Osteocyte (in vitro differentiated cells): Measurements from ENCODE around the gene RPL3. TPM values are rescaled to one million over a fixed set of nuclear protein-coding genes. Genes with fewer than 3 reads are reported as not detected.

Experiments used
- DNase-seq: peaks from one replicate; pipeline ENCODE4 v3.0.0; 2021; ENCODE audit warnings: mixed read lengths; ENCODE audit not compliant: unreplicated experiment; ENCODE audit errors: extremely low spot score
- H3K27ac Mint-ChIP-seq: one replicate; pipeline ENCODE4 v1.8.0; 2021; ENCODE audit warnings: mild to moderate bottlenecking, mixed read lengths; ENCODE audit not compliant: unreplicated experiment
- H3K27me3 Mint-ChIP-seq: one replicate; pipeline ENCODE4 v1.8.0; 2021; ENCODE audit warnings: mixed read lengths; ENCODE audit not compliant: unreplicated experiment
- H3K36me3 Mint-ChIP-seq: one replicate; pipeline ENCODE4 v1.8.0; 2021; ENCODE audit warnings: mixed read lengths; ENCODE audit not compliant: unreplicated experiment
- H3K4me1 Mint-ChIP-seq: one replicate; pipeline ENCODE4 v1.8.0; 2021; ENCODE audit warnings: mixed read lengths; ENCODE audit not compliant: unreplicated experiment
- H3K4me3 Mint-ChIP-seq: one replicate; pipeline ENCODE4 v1.8.0; 2021; ENCODE audit warnings: mild to moderate bottlenecking, moderate library complexity, mixed read lengths; ENCODE audit not compliant: unreplicated experiment
- H3K9me3 Mint-ChIP-seq: one replicate; pipeline ENCODE4 v1.8.0; 2021; ENCODE audit warnings: mixed read lengths; ENCODE audit not compliant: unreplicated experiment
- total RNA-seq: library from RNA; stranded (reverse); gene quantifications from 2 replicates; pipeline ENCODE4 v1.2.1, GENCODE V29; 2021
- TF ChIP-seq, protein P1 (sequence below): fragments of 200-600 bp; sonication (generic); IDR thresholded peaks from 2 replicates; pipeline ENCODE4 v1.5.0; 2021; ENCODE audit warnings: antibody characterized with exemption, mild to moderate bottlenecking, moderate library complexity

The RPL3 gene
- total RNA-seq, 1 donor from 2014 or later, result 1,792 TPM

DNA sequence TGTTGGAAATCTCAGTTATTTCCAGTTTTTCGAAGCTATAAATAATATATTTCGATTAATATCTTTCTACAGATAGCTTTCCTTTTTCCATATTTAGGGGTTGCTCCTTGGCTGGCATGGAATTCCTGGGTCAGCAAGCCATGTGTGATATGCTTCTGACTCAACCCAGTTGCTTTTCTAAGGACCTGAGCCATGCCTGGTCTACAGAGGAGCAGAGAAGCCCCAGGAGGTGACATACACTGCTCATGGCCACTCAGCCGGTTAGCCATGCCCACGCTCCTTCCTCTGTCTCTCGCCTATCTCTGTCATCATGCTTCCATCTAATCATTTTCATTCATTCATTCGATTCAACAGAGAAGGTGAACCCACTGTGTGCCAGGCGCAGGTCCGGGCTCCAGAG lies 51.4 kb downstream of the RPL3 start:
- Mint-ChIP-seq H3K4me1 (no peaks in the 10 kb centered on the region), H3K27me3 (no peaks in the 10 kb centered on the region), H3K4me3 (no peak overlapping the region), H3K9me3 (no peaks in the 10 kb centered on the region), H3K36me3 (peaks cover 2% of the 10 kb centered on the region), H3K27ac (no peak overlapping the region)
- DNase-seq, result no peak
- TF ChIP-seq, protein P1, sequence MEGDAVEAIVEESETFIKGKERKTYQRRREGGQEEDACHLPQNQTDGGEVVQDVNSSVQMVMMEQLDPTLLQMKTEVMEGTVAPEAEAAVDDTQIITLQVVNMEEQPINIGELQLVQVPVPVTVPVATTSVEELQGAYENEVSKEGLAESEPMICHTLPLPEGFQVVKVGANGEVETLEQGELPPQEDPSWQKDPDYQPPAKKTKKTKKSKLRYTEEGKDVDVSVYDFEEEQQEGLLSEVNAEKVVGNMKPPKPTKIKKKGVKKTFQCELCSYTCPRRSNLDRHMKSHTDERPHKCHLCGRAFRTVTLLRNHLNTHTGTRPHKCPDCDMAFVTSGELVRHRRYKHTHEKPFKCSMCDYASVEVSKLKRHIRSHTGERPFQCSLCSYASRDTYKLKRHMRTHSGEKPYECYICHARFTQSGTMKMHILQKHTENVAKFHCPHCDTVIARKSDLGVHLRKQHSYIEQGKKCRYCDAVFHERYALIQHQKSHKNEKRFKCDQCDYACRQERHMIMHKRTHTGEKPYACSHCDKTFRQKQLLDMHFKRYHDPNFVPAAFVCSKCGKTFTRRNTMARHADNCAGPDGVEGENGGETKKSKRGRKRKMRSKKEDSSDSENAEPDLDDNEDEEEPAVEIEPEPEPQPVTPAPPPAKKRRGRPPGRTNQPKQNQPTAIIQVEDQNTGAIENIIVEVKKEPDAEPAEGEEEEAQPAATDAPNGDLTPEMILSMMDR, result no peak

DNA sequence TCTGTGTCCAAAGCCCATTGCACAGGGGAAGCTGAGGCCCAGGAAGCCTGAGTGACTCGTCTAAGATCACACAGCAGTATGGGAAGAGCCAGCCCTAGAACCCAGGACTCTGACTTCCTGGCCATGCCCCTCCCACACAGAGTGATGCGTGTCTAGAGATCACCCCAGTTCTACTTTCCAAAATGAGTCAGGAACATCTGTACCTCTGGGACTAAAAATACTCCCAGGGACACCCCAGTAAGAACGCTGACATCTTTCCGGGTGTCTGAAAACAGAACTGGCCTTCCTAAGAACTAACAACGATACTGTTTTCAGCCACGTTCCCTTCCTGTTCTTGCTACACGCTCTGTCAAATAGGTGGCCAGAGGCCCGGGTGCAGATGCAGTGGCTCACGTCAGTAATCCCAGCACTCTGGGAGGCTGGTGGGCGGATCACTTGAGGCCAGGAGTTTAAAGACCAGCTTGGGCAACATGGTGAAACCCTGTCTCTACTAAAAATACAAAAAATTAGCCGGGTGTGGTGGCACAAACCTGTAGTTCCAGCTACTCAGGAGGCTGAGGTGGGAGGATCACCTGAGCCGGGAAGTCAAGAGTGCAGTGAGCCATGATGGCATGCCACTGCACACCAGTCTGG lies 52.9 kb downstream of the RPL3 start:
- no peak overlapping the region for H3K27ac Mint-ChIP-seq
- no peaks in the 10 kb centered on the region for H3K4me1 Mint-ChIP-seq
- H3K27me3 Mint-ChIP-seq, result no peaks in the 10 kb centered on the region
- TF ChIP-seq, protein P1, result no peak
- DNase-seq, result no peak
- H3K4me3 Mint-ChIP-seq, result no peak overlapping the region
- H3K9me3 Mint-ChIP-seq, result no peaks in the 10 kb centered on the region
- peaks cover 2% of the 10 kb centered on the region for H3K36me3 Mint-ChIP-seq

DNA sequence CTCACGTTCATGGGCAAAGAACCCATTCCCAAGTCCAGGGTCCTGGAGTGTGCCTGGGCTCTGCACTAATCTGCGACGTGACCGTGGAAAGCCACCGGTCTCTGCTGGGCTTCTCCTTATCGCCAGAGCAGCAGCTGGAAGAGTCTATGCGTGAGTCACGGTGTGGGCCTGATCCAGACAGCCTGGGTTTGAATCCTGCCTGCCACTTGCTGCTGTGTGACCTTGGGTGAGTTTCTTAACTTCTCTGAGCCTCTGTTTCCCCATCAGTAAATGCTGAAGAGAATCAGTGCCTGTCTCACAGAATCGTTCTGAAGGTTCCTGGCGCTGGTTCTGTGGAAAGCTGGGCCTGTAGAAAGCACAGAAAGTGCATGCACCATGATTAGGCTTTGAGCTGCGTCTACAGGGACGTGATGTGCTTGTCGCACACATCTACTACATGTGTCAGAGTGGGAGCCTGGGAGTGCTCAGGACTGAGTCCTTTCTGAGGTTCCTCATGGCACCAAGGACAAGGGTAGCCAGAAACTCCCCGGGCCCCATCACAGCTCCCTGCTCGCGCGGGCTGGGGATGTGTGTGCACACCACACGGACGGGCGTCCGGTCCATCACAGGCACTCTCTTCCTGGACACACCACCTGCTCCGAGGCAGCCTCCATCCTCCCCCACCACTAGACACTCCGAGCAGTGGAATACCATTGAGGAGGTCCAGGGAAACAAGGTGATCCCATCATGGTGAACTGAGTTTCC lies 54.1 kb downstream of the RPL3 start:
- H3K27ac Mint-ChIP-seq, result no peak overlapping the region
- H3K9me3 Mint-ChIP-seq, result no peaks in the 10 kb centered on the region
- DNase-seq, result no peak
- H3K36me3 Mint-ChIP-seq, result no peaks in the 10 kb centered on the region
- H3K4me3 Mint-ChIP-seq, result no peak overlapping the region
- no peaks in the 10 kb centered on the region for H3K27me3 Mint-ChIP-seq
- H3K4me1 Mint-ChIP-seq, result no peaks in the 10 kb centered on the region
- TF ChIP-seq, protein P1, result no peak

DNA sequence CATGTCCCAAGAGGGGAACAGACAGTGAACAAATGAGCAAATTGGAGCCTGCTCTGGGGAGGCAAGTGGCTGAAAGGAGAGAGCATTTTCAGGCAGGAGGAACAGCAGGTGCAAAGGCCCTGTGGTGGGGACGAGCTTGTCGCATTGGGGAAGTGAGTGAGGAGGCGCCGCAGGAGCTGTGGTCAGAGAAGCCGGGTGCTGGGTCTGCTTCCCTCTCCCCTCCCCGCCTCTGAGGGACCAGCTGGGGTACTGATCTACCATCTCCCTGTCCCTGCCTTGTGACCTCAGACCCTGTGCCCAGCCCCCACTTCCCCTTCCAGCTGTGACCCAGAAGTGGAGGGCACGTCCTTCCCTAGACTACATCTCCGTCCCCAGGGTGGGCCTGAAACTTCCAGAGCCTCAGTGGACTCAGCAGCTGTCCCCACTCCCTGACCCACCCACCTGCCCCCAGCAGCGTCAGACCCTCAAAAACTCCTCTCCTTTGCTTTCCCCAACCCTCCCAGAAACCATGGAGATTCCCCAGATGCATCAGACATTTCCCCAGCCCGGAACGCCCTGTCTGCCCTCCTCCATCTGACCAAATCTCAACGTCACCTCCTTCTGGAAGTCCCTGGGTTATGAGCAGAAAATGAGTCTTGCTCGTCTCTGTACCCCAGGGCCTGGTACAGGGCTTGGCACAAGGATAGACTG lies 54.9 kb downstream of the RPL3 start:
- no peak overlapping the region for H3K27ac Mint-ChIP-seq
- no peak overlapping the region for H3K4me3 Mint-ChIP-seq

More for the DNA sequence above, 54.9 kb downstream of the RPL3 start:
- H3K27me3 Mint-ChIP-seq, result no peaks in the 10 kb centered on the region
- no peaks in the 10 kb centered on the region for H3K36me3 Mint-ChIP-seq
- no peaks in the 10 kb centered on the region for H3K9me3 Mint-ChIP-seq
- TF ChIP-seq, protein P1, result no peak
- H3K4me1 Mint-ChIP-seq, result no peaks in the 10 kb centered on the region
- DNase-seq, result no peak
